ENCODE data around the gene SPDEF.

SPDEF gene

DNA sequence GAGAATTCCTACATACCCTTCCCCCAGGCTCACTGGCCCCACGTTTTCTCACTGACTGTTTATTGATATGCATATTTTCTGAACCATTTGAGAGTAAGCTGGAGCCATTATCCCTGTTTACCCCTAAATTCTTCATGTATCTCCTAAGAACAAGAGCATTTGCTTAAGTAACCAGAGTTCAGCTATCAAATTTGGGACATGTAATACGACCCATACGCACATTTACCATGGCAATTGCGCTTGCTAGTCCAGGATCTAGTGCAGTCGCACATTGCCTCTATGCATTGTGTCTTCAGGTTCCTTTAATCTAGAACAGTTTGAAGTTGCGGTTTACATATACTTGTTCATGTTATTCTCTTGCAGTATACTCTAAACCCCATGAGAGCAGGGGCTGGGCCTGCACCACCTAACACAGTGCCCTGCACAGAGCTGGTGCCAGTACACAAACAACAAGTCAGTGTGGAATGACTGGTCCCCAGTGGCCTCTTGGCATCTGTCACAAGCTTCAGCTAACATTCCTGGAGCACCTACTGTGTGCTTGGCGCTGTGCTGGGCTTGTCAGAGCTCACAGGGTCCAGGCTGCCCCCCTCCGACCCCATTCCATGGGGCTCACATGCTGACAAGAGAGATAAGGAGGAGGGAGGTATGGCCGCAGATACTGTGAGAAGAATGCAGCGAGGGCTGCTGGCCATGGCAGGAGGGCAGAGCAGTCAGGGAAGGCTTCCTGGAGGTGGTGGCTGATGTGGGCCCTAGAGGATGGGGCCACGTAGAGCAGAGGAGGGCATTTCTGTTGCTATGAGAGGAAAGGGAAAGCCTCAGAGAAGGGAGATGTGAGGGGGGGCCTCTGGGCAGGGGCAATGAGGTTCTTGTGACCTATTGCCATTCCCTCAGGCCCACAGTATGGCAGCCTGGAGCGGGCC, 28.1 kb downstream of the SPDEF start:
- DNase-seq (ENCODE audit: low read depth): no peak

GRCh38 chr6:34526992-34527728, 29.0 kb downstream of the SPDEF start:
- DNase-seq (ENCODE audit: low read depth): peak; percentile 89

DNA sequence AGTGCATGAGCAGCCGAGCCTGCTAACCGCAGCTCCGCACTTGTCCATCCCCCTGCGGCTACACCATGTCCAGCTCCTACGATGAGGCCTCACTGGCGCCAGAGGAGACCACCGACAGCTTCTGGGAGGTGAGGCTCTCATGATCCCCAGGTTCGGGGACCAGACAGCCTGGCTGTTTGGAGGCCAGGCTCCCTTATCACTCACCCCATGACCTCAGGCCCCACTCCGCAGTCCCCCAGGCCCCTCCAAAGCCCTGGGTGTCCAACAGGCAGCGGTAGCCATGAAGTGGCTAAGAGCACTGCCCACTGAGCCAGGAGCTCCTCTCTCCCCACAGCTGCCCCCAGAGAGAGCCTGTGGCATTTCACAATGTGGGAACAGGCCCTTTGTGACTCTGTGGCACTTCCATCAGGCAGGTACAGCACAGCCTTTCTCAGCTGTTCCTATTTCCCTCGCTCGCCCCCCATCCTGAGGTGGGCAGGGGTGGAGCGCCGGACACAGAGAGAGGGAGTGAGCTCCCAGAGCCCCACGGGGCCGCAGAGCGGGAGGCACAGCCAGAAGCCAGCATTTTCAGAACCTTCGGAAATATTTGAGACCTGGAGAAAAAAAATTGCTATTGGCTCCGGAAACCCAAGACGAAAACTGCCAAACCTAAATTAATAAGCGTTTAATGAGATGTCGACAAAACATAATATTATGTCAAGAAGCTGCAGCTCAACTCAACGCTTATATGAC, 29.7 kb downstream of the SPDEF start:
- DNase-seq (ENCODE audit: low read depth): no peak

- DNase-seq (ENCODE audit: low read depth): no peak
Observed at GRCh38 chr6:34525431-34526175, 30.5 kb downstream of the SPDEF start.

DNA sequence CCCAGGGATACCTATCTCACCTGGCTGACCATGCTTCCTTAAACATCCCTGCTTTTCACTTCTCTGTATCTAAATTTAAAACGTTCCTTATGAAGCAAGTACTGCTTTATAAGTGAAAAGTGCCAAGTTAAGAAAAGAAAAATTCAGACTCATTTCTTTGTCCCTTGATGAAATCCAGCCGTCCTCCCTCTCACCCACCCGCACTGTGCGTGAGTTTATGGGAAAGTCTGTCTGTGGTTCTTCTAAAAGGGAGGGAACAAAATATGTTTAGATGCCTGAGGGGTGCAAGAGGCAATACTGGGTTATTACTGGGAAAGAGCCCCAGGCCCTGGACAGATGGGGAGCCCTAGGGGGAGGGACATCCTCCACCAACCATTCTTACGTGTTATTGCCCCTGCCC, 31.2 kb downstream of the SPDEF start:
- no peak for DNase-seq (ENCODE audit: low read depth)

DNA sequence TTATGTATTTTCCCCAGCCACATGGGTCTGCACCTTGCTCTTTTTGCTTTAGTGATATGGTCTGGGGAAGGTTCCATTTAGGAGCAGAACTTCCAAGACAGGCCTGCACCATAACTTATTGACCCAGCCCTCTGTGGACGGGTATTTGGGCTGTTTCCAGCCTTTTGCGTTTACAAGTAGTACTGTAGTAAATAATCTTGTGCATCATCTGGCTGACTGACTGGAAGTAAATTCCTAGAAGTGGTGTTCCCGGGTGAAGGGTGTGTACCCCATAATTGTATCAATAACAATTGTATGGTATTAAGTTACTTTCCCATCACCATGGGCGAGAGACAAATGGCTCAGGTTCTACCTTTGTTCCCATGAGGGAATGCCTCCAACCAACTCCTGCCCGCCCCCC, 31.6 kb downstream of the SPDEF start:
- DNase-seq (ENCODE audit: low read depth): no peak

GRCh38 chr6:34523441-34524206, 32.5 kb downstream of the SPDEF start:
- DNase-seq (ENCODE audit: low read depth): no peak

DNA sequence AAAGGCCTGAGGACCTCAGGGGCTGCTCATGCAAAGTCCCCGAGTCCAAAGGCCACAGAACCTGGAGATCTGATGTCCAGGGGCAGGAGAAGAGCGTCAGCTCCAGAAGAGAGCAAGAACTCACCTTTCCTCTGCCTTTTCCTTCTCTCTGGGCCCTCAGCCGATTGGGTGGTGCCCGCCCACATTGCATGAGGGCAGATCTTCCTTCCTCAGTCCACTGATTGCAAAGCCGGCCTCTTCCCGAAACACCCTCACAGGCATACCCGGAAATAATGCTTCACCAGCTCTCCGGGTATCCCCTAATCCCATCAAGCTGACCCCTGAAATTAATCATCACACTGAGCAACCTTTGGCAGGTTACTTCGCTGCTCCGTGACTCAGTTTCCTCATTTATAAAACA, 33.4 kb downstream of the SPDEF start:
- DNase-seq (ENCODE audit: low read depth): no peak

GRCh38 chr6:34521463-34522285, 34.5 kb downstream of the SPDEF start:
- DNase-seq (ENCODE audit: low read depth): no peak

DNA sequence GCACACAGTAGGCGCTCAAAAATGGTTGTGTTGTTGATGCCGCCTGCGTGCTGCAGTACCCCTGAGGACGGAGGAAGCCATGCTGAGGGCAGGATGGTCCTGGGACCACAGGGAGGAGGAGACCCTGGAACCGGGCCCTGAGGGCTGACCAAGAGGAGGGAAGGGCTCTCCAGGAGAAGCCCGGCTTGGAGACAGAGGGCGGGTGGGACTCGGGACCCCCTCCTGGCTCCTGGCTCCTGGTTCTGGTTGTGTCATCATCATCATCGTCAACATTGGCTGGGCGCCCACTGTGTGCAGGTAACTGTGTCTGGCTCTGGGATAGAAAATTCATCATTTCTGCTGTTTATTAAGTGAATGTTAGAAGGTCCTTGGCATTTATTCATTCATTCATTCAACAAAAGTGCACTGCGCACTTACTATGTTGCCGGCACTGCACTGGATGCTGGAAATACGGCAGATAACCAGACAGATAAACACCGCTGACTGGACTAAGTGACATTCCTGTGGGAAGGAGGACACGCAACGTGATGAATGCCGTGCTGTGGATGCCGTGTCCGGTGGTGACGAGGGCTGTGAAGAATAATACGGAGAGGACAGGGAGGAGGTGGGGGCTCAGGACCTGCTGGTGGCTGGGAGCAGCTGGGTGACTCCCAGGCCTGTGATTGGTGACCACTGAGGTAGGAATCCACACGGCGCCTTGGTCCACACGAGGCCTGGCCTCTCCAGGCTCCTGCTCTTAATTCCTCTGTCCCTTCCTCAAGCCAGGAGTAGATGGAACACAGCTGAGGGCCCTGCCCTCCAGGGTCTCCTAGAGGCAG, 35.3 kb downstream of the SPDEF start:
- no peak for DNase-seq (ENCODE audit: low read depth)

- no peak for DNase-seq (ENCODE audit: low read depth)
Observed at GRCh38 chr6:34519971-34520644, 36.0 kb downstream of the SPDEF start.

- DNase-seq (ENCODE audit: low read depth): no peak
Observed at GRCh38 chr6:34518669-34519365, 37.3 kb downstream of the SPDEF start.

DNA sequence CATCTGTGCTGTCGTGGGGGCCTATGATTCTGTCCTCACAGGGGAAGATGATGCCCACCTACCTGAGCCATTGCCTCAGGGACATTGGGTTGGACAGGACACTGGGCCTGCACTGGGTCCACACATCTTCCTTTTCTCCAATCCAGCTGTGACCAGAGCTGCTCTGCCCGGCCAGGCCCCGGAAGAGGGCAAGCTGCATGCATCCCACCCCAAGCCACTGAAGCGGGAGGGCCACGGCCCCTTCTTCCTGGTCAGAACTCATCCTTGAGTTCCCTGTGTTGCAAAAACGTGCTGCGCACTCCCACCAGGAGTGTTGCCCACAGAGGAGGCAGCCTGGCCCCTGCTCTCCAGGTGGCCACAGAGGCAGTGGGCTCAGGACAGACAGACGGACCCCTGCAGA, 38.2 kb downstream of the SPDEF start:
- no peak for DNase-seq (ENCODE audit: low read depth)

- DNase-seq (ENCODE audit: low read depth): no peak
Observed at GRCh38 chr6:34517461-34517881, 38.7 kb downstream of the SPDEF start.

DNA sequence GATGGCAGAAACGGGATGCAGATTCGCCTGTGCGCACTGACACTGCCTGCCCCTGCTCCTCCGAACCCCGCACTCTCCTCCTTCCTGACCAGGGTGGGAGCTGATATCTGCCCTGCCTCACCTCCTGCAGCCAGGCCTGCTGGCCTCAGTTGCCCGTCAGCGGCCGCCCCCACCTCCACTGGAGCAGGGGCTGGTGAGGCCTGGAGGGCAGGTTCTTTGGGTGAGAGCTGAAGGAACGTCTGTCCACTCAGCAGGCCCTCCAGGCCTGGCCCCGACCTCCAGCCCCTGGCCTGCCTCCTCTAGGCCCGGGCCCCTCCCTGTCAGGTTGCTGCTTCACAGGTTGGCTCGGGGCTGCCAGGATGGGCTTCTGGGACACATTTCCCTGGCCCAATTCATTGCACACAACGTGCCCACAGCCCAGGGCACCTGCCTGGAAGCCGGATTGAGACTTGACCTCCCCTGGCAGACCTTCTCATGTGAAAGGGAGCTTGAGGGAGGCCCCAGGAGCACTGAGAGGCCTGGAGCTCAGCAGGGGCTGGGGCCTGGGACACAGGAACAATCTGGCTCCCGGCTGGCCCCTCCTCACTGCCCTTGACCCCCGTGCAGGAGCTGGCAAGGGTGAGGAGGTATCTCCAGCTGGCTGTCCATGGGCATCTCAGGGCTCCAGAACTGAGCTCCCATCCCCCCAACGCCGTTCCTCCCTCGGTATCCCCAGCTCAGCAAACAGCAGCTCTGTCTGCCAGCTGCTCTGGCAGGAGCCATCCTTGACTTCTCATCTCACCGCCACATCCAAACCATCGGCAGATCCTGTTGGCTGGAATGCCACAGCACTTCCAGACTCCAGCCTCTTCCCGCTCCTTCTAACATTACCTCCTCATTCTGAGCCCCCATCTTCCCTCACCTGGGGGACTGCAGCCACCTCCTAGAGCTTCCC, 39.5 kb downstream of the SPDEF start:
- no peak for DNase-seq (ENCODE audit: low read depth)

DNA sequence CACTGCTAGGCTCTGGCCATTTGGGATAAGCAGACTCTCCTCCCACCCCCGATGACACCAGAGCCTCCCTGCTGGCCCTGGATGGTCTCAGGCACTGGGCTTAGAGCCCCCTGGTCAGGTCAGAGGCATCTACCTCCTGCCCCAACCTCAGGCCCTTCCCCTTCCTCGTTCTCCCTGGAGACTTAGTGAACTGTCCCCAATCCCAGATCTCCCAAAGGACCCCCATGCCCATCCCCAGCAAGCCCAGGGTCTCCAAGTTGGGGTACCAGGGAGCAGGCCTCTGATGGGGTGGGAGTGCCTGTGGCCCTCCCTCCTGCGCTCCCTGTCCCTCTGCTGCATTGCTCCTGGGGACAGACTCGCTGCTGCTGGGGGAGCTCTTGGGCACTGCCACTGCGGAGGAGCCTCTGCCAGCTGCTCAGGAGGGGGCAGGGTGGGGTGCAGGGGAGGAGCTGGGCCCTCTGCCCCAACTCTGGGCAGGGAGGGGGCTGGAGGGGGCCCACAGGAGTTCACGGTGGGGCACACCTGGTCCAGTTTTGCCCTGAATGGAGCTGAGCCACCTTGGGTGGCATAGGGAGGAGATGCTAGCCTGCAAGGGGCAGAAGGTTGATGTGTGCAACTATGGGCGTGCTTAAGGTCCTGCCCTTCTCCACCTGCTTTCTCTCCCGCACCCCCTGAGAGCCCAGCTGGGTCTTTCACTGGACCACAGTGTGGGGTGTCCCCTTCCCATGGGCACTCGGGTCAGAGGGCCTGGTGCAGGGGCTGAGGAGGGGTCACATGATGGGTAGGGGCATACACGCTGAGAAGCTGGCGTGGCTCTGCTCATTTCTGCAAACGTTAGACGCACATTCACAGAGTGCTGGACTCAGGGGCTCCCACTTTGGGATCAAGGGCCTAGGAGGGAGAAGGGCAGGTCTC, 40.4 kb downstream of the SPDEF start:
- DNase-seq (ENCODE audit: low read depth): no peak
